GM12865 (cell line): Measurements from ENCODE around the gene VARS1.

ENCODE experiments used
- DNase-seq: peaks from one replicate; pipeline ENCODE4 v3.0.0; 2010; ENCODE audit warnings: low read depth
- H3K4me3 ChIP-seq: 2 replicates; pipeline ENCODE4 v1.5.1; 2011; ENCODE audit warnings: mild to moderate bottlenecking, low read depth, low read length, control low read depth
- TF ChIP-seq, protein P1 (sequence below): IDR thresholded peaks from 2 replicates; pipeline ENCODE4 v1.5.1; 2011; ENCODE audit warnings: low read length, control low read depth, low read depth, inconsistent platforms; ENCODE audit not compliant: insufficient read depth; ENCODE audit errors: missing control alignments

The VARS1 gene

DNA sequence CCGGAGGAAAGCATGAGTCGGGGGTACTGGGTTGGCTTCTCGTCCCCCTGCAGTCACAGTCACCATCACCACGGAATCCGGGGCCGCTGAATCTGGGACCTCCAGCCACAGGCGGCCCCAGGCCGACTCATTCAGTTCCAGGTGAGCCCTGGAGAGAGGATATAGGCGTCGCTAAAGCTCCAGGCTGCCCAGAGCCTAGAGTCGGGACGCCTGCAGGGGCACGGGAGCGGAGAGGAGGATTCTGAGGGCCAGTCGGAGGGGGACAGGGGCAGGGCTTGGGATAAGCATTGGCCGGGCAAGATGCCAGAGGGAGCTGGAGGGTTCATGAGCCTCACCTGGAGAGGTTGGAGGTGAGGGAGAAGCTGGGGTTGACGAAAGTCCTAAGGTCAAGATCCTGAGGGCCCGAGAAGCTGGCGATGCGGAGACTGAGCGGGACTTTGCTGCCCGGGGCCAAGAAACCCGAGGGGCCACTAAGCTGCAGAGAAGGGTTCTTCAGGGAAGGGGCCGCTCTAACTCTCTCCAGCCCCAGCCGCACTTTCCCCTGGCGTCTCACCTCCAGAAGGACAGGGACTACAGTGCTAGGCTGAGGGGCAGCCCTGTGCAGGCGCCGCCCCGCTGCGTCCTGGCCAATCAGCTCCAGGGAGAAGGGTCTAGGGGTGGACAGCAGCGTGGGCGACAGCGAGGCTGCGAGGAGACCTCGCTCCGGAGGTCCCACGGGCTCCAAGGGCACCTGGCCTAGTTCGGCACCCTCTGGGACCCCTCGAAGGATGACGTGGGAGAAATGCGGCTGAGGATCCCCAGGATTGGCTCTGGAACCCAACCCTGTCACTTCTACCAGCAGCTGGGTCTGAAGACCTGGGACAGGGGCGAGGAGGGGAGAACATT lies 29.4 kb downstream of the VARS1 start:
- TF ChIP-seq, protein P1, sequence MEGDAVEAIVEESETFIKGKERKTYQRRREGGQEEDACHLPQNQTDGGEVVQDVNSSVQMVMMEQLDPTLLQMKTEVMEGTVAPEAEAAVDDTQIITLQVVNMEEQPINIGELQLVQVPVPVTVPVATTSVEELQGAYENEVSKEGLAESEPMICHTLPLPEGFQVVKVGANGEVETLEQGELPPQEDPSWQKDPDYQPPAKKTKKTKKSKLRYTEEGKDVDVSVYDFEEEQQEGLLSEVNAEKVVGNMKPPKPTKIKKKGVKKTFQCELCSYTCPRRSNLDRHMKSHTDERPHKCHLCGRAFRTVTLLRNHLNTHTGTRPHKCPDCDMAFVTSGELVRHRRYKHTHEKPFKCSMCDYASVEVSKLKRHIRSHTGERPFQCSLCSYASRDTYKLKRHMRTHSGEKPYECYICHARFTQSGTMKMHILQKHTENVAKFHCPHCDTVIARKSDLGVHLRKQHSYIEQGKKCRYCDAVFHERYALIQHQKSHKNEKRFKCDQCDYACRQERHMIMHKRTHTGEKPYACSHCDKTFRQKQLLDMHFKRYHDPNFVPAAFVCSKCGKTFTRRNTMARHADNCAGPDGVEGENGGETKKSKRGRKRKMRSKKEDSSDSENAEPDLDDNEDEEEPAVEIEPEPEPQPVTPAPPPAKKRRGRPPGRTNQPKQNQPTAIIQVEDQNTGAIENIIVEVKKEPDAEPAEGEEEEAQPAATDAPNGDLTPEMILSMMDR, result no peak
- H3K4me3 ChIP-seq, result no peak overlapping the region
- no peak for DNase-seq

DNA sequence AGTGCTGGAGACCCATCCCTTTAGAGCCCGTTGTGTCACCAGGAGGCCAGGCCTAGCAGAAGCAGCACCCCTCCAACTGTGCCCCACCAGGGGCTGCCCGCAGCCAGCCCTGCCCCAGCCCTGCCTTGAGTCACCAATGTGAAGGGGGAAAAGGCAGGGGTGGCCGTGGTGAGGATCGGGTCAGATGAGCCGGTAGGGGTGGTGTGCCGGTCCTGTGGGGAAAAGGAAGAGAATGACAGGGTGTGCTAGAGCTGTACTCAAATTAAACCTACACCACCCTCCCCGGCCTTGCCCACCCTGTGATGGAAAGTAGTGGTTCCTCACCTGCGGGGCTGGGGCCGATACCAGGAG lies 30.0 kb downstream of the VARS1 start:
- no peak overlapping the region for H3K4me3 ChIP-seq
- TF ChIP-seq, protein P1, result no peak
- no peak for DNase-seq

DNA sequence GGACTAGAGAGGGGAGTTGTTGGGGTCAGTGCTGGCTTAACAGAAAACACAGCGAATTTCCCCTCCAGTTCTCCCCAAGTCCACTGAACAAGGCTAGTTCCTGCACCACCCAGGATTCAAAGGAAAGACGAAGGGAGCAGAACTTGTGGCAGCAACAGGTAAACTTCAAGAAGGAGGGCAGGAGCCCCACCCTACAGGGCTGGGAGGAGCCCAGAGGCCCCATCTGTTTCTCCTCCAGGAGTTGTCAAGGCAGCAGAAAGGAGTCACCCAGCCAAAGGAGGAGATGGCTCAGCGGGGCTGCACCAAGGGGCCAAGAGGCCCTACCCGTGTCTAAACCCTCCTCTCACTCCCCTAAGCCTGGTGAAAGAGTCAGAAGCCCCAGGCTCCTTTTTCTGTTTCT lies 31.4 kb downstream of the VARS1 start:
- TF ChIP-seq, protein P1, result no peak
- H3K4me3 ChIP-seq, result no peak overlapping the region
- no peak for DNase-seq

DNA sequence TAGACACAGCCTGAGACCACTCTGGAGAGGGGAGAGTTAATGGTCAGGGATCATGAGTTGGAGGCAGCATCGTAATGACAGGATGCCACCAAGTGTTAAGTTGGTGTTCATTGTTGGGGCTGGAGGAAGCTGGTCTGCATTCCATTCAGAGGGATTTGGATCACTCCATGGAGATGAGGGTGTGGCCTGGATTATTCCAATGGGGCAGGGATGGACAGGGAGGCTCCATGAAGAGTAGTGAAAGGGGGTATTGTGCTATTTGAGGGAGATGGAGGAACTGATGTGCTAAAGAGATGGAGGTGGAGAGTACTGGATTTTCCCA lies 32.0 kb downstream of the VARS1 start:
- TF ChIP-seq, protein P1, result no peak
- no peak overlapping the region for H3K4me3 ChIP-seq
- DNase-seq, result no peak

DNA sequence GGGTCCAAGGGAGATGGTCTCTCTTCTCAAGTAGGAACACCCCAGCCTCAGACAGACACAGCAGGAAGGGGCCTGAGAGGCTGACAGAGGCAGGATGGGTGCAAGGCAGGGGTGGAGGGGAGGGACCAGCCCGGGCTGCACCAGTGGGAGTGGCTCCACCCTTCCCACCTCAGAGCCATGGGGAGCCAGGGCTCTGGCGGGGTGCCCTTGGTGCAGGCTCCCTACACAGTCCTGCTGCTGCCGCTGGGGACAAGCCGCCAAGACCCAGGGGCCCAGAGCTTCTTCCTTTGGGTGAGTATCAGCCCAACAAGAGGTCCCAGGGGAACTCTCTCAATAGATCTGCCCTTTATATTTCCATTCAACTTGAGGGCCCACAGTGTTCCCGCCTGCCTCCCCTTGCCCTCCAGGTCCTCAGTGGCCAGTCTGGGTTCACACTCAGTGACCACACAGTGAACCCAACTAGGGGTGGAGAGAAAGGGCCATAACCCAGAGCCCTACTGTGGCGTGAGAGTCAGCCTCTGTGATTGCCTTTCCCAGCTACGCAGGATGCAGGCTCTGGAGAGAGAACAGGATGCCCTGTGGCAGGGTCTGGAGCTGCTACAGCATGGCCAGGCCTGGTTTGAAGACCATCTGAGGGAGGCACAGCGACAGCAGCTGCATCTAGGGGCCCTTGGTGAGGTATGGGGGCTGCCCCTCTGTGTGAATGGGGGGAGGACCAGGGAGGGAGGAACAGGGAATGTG lies 32.5 kb downstream of the VARS1 start:
- TF ChIP-seq, protein P1, result no peak
- H3K4me3 ChIP-seq, result no peak overlapping the region
- no peak for DNase-seq

DNA sequence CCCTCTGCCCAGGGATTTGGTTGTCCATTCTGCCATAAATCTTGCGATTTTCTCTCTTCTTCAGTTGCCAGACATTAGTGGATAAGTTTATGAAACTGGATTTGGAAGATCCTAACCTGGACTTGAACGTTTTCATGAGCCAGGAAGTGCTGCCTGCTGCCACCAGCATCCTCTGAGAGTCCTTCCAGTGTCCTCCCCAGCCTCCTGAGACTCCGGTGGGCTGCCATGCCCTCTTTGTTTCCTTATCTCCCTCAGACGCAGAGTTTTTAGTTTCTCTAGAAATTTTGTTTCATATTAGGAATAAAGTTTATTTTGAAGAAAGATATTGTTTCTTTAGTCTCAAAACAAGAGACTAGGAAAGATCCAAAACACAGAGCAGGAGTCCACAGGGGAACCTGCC lies 33.2 kb downstream of the VARS1 start, which contains the start of gene SAPCD1:
SAPCD1 (plus strand) TSS at position 301 of the 400 bp plus-strand sequence. CDS start 399 bp downstream, outside the sequence.
- TF ChIP-seq, protein P1, result no peak
- H3K4me3 ChIP-seq, result no peak within 1 kb of the TSS
- no peak for DNase-seq

DNA sequence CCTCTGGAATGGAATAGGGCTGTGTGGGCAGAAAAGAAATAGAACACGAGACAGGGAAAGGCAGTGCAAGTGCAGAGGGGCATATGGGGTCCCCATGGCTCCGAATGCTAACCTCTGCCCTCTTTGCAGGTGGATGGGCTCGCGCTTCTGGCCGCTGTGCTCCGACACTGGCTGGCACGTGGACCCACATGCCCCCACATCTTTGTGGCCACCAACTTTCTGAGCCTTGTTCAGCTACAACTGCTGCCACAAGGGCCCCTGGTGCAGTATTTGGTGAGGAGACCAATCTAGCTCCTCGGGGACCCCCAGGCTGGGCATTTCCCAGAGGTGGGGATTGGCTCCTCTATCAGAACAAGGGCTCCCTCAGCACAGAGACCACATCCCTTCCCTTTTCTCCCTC lies 34.2 kb downstream of the VARS1 start:
- no peak overlapping the region for H3K4me3 ChIP-seq
- DNase-seq, result no peak
- TF ChIP-seq, protein P1, result no peak
